GM20000 (cell line): ENCODE measurements around the gene FHIT.

ENCODE experiments used
- DNase-seq: peaks from one replicate; pipeline ENCODE4 v3.0.0; 2012; ENCODE audit warnings: low spot score
- CTCF ChIP-seq: IDR thresholded peaks from 2 replicates; pipeline ENCODE4 v1.5.1; 2012; ENCODE audit warnings: mild to moderate bottlenecking, control low read depth; ENCODE audit errors: extremely low read depth, missing control alignments

FHIT gene

GRCh38 chr3:61278713-61279112 is 27.5 kb upstream of the FHIT start:
- DNase-seq, result no peak
- no peak for TF ChIP-seq CTCF

GRCh38 chr3:61277411-61277810 is 26.2 kb upstream of the FHIT start:
- no peak for TF ChIP-seq CTCF

DNA sequence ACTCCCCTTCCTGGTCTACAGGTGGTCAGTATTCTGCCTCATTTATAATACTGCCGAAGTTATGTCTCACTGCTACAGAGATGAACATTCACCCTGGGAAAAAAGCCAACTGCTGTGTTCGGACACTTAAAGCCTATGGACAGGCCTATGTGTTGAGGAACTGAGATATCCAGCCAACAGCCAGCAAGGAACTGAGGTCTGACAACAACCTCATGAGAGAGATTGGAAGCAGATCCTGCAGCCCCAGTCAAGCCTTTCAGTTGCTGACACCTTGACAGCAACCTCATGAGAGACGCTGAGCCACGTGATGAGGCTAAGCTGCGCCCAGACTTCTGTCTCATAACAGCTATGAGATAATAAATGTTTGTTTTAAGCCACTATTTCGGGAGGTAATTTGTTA is 18.2 kb upstream of the FHIT start:
- DNase-seq, result no peak

More at GRCh38 chr3:61277411-61277810, 26.2 kb upstream of the FHIT start:
- no peak for DNase-seq

GRCh38 chr3:61268644-61269043 is 17.4 kb upstream of the FHIT start:
- DNase-seq, result no peak
- no peak for TF ChIP-seq CTCF

More for the DNA sequence above, 18.2 kb upstream of the FHIT start:
- TF ChIP-seq CTCF, result no peak

DNA sequence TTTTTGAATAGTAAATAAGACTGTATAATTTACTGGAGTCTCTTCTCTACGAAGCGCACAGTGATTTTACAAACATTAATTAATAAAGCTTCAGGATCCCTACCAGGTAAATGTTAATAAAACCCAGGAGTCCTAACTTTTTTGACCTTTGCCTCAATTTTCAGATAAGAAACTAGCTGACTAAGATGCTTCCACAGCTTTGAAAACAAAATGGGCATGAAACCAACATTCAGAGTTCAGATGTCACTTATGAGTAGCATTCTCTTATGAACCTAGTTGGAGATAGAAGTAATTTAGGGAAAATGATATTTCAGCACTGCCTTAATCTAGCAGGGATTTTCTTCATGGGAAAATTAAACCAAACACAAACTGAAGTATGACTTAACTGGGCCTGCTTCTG is 13.0 kb upstream of the FHIT start:
- no peak for TF ChIP-seq CTCF
- no peak for DNase-seq

DNA sequence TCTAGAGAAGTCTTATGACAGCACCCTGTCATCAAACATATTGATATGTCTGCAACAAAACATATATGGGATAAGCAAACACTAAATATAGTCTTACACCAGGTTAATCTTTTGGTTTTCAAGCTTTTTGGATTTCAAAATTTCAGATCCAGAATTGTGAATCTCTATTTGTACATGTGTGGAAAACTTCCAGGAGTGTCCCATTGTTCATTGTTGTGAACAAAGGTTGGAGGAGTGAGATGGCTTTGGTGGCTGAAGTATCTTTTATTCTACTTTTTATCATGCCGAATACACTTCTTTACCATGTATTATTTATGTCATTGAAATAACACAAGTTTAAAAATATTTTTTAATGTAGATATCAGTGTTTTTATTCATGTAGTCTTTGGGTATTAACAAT is 5.9 kb upstream of the FHIT start:
- DNase-seq, result no peak
- TF ChIP-seq CTCF, result no peak

DNA sequence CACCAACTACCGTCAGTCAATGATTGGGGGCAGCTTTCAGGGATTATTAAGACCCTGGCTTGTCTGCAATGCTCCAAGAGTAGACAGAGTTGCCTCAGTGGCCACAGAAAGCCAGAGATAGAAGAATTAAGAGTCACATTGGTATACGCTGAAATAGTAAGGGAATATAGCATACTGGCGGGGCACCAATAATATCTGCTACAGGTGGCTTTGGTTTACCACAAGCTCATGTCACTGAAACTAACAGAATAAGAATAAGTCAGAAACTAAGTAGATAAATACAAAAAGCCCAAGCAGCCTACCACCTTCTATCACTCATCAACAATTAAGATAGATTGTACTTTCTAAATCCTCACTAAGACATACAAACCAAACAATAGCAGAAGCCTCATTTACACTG is 2.5 kb upstream of the FHIT start:
- TF ChIP-seq CTCF, result no peak
- no peak for DNase-seq
